NAMALWA (cell line): ENCODE results near the gene ATP6V1F.

Experiments used
- DNase-seq: peaks from one replicate; pipeline ENCODE4 v3.0.0-alpha.2; 2015; ENCODE audit warnings: low spot score

The ATP6V1F gene

DNA sequence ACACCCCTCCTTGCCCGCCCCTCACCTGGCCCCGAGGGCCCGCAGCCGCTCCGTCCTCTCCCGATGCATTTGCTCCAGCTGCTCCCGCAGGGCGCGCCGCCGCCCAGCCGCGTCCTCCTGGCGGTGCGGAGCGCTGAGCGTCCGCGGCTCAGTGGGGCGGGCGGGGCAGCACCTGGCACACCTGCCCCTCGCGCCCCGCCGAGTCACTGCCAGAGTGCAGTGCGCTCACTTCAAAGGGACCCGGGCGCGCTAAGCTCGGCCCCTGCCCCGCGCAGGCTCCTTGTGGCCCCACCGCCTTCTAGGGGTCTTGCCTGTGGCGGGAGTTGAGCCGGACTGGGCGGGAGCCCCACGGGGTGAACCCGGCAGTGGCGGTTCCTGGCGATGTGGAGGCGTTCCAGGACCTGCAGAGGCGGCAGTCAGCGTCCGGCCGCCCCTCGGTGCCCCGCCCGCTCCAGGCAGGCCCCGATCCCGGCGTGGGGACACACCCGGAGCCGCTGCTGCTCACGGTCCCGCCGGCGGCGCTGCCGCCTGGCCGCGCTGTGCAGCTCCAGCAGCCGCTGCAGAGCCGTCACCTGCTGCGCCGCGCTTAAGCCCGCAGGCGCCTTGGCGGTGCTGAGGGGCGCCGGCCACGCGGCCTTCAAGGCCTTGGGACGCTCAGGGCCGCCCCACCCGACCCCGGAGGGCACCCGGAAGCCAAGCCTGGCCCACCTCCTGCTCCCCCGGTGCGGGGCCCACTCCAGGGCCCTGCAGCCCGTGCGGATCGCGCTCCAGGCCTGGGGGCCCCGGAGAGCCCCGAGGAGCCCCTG is 6.7 kb downstream of the ATP6V1F start:
- no peak for DNase-seq

DNA sequence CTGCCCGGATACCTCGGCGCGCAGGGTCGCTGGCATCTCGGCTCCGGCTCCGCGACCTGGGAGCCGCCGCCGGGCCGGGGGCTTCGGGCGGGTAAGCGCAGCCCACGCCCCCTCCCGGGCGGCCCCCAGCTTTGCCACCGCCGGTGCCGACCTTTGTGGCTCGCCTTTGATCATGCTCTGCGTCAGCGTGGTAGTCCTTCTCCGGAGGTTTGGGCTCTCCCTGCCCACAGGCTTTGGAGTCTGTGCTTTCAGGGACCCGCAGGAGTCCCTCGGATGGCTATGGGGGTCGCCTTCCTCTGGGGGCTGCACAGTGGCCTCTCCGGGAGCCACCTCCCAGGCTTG is 7.3 kb downstream of the ATP6V1F start:
- no peak for DNase-seq

- no peak for DNase-seq
Observed at GRCh38 chr7:128871050-128871449, 8.4 kb downstream of the ATP6V1F start.

GRCh38 chr7:128872394-128872824 is 9.8 kb downstream of the ATP6V1F start:
- peak; percentile 34 for DNase-seq

- no peak for DNase-seq
Observed at GRCh38 chr7:128873234-128873633, 10.6 kb downstream of the ATP6V1F start.

- DNase-seq = no peak
Observed at GRCh38 chr7:128874140-128875031, 11.7 kb downstream of the ATP6V1F start.

DNA sequence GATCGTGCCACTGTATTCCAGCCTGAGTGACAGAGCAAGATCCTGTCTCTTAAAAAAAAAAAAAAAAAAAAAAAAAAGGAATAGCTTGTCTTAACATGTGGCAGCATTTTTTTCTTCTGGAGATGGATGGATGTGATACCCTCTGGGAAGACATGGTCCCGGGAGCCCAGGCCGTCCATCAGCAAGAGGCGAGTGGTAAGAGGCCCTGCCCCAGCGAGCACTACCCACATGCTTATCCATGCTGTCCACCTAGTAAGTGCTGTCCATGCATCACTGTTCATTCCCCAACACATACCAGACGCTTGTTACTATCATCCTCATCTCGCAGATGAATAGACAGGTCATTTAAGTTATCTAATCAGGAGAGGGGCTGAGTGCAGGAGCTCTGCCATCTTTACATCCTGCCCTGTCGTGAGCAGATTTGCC is 12.9 kb downstream of the ATP6V1F start:
- no peak for DNase-seq

- DNase-seq = no peak
Observed at GRCh38 chr7:128876127-128876526, 13.5 kb downstream of the ATP6V1F start.

- DNase-seq = no peak
Observed at GRCh38 chr7:128876586-128876977, 13.9 kb downstream of the ATP6V1F start.

GRCh38 chr7:128876978-128877755 is 14.5 kb downstream of the ATP6V1F start:
- DNase-seq = no peak

DNA sequence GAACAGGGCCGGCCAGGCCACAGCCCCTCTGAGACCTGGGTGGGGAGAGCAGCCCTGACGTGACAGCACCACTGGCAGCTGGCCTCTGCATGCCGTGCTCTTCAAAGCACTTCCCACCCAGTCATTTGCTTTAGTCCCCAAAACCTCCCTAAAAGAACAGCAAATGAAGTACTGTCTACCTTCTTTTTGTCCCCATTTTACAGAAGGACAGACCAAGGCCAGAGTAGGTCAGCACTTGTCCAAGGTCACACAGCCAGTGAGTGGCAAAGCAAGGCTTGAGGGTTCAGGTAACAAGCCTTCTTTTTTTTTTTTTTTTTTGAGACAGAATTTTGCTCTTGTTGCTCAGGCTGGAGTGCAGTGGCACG is 15.1 kb downstream of the ATP6V1F start:
- no peak for DNase-seq

GRCh38 chr7:128878226-128879105 is 15.8 kb downstream of the ATP6V1F start:
- no peak for DNase-seq

GRCh38 chr7:128879461-128879938 is 16.8 kb downstream of the ATP6V1F start:
- DNase-seq = no peak

DNA sequence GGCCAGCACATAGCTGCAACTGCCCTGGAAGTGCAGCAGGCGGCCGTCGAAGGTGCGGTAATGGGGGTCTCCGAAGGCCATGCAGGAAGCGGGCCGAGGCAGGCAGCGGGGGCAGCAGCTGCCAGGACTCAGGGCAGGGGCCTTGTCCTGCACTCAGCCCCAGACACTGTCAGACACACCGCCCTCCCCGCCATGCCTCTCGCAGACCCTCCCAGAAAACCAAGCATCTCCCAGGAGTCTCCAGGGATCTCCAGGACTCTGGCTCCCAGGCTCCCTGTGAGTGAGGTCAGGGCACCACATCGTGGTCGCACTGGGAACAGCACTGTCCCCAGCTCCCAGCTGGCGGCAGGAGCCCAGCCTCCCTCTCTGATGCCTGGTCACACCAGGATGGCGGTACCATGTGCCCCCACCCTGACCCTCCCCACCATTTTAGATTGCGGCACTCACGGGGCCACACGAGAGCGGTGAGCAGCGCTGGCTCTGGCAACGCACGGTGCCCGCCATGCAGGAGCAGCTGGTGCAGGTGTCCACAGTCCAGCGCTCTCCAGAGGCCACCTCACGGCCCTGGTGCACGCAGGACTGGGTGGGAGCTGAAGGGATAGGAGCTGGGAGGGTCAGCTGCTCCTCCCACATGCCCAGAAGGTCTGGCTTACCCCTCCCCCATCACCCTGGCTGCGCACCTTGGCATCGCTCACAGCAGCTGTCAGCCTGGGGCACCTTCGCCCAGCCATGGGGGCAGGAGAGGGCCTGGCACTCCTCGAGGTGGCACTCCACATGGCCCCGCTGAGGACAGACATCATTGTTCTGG is 17.5 kb downstream of the ATP6V1F start:
- no peak for DNase-seq

DNA sequence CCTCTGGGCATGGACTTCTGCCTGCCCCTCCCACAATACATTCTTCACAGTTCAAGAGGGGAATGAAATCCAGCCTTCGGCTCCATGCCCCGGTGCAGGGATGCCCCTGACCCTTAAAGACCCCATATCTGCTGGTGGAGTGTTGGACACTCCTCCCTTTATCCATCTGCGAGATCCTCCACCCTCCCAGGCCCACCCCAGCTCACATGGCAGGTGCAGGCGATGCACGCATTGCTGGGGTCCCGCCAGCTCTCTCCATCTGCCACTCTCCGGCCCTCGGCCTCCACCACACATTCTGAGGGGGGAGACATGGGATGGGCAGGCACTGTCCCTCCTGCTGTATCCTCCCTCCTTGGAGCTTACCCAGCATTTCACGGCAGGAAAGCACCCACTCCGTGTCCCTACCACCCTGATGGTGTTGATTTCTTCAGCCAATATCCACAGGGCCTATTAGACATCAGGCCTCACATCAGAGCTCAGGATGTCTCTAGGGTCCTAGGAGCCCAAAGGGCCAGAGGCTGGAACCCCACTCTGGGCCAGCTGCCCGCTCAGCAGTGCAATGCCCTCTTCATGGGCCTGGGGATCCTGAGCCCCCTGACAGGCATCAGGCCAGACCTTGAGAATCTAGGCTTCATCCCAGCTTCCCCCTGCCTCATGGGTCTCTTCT is 18.3 kb downstream of the ATP6V1F start:
- DNase-seq = no peak

DNA sequence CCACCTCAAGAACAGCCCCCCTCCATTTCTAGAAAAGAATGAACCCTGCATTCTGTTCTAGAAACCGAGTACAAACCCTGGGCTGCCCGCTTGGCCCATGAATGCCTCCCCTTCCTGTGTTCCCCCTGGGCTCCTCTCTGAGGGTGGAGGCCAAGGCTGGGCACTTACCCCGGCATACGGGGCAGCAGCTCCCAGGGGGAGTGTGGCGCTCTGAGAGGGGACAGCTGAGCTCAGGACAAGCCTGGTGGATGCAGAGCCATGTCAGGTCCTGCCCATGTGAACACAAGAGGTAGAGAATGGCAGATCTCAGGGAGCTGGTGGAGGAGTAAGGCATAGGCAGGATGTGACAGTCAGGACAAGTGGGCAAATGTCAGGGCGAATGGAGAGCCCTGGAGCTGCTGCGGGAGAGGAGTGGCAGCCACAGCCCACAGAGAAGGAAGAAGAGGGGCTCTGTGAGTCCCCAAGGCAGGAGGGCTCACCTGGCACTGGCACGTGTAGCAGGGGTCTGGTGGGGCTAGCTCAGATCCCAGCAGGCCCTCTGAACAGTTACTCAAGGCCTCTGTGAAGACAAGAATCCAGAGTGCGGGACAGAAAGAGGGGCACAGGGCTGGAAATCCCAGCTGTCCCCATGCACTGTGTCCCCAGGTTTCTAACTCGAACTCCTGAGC is 18.9 kb downstream of the ATP6V1F start:
- DNase-seq = no peak

DNA sequence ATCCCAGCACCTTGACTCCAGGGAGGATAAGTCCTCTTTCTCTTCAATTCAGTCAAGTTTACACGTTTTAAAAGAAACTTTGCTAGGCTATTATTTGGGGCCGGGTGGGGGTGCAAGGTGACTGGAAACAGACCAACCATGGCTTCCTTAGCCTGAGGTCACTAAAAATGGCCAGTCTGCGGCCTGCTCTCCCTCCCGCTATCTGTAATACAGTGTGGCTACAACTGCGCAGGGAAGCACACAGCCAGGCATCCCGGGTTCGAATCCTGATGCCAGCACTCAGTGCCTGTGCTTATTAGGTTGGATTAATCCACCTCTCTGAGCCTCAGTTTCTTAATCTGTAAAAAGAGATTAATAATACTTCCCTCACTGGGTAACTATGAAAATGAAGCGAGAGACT is 19.5 kb downstream of the ATP6V1F start:
- no peak for DNase-seq

DNA sequence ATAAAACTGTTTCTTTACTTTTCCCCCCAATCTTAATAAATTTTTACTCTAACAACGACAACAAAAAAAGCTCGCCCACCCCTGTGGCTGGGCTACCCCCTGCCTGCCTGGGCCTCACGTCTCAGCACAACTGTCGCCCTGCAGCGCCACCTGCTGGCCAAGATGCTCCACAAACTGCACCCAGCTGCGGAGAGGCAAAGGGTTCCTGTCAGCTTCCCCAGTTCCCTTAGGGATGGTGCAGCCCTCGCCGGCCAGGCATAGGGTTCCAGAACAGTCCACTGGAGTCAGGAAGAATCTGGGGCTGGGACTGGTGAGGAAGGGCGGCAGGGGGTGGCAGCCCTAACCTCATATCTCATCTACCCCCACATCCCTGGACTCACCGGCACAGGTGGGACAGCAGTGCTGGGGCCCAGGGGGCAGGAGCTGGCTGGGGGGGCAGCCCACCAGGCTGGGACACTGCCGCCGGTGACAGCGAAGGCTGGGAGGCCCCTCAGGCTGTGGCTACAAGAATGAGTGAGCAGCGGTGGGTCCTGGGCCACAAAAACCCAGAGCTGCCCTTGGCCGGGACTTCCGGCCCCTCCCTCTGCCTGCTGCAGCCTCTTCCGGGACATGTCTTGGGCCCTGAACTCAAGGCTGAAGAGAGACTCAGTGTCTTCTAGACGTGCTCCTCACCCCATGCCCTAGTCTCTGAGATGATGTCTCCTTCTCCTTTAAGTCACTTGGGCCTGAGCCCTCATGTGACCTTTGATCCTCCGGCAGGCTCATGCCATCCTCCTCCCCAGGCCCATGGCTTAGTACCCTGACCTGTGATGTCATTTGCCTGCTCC is 21.2 kb downstream of the ATP6V1F start:
- DNase-seq = peak; percentile 90
